OCI-LY7 (cell line): ENCODE measurements around the gene CPB1.
"Not testable (repeated sequence)": the region's sequence is repeated elsewhere in the genome, so short reads cannot be mapped to it uniquely, and the experiment has no call there.

ENCODE experiments used
- CTCF ChIP-seq: fragments of 200-600 bp; sonication (generic); conservative IDR thresholded peaks from 2 replicates; pipeline ENCODE4 v1.5.1; 2014; ENCODE audit warnings: mild to moderate bottlenecking, antibody characterized with exemption, low read length, moderate library complexity, mixed read lengths
- EZH2phosphoT487 ChIP-seq: fragments of 200-600 bp; sonication (generic); IDR thresholded peaks from 2 replicates; pipeline ENCODE4 v1.6.1; 2018; ENCODE audit warnings: low read depth, borderline replicate concordance, mild to moderate bottlenecking, mixed run types, antibody characterized with exemption, low read length, moderate library complexity, mixed read lengths

GRCh38 chr3:148786159-148786558 is 41.5 kb upstream of the CPB1 start:
- TF ChIP-seq CTCF, EZH2phosphoT487: not testable (repeated sequence)
